ENCODE data around the gene HYAL3. TPM values are rescaled to one million over a fixed set of nuclear protein-coding genes. Genes with fewer than 3 reads are reported as not detected.

The HYAL3 gene
- total RNA-seq, 1 experiment from 2014 or later, result 2.9 TPM

- no peak for TF ChIP-seq NFATC4 (CRISPR knock-in tag; IDR thresholded peaks at IDR 0.05)
Observed at GRCh38 chr3:50320853-50321335, 21.7 kb upstream of the HYAL3 start (continued).

GRCh38 chr3:50319894-50320625 lies 20.9 kb upstream of the HYAL3 start:
- H3K9me3 Mint-ChIP-seq, result no peaks in the 10 kb centered on the region

GRCh38 chr3:50319181-50319893 lies 20.1 kb upstream of the HYAL3 start:
- POLR2A ChIA-PET, result no interaction called here
- H3K9me3 Mint-ChIP-seq, result no peaks in the 10 kb centered on the region
- H3K36me3 Mint-ChIP-seq, result peaks cover 38% of the 10 kb centered on the region
- DNase-seq (ENCODE audit: low spot score), result no peak
- no peak overlapping the region for H3K27ac Mint-ChIP-seq
- H3K4me1 Mint-ChIP-seq, result peaks cover 34% of the 10 kb centered on the region
- no peak for ATAC-seq
- CTCF ChIA-PET, result interaction anchor here (0.6 to 2.1 kb wide), 7 partner anchors 9 to 409 kb away, joined by 3 to 6 read pairs (median 3); partner anchors contain the start of genes HYAL1 and IFRD2
- no peaks in the 10 kb centered on the region for H3K27me3 Mint-ChIP-seq (ENCODE audit: low read depth)
- peak overlapping the region; percentile 93 for H3K4me3 Mint-ChIP-seq
- TF ChIP-seq SP1 (CRISPR knock-in tag; conservative IDR thresholded peaks at IDR 0.05) (no peak), IRF2 (CRISPR knock-in tag; IDR thresholded peaks at IDR 0.05; ENCODE audit: borderline replicate concordance, low read depth) (no peak), ZNF396 (CRISPR knock-in tag; IDR thresholded peaks at IDR 0.05; ENCODE audit: borderline replicate concordance) (no peak), ZNF281 (CRISPR knock-in tag; IDR thresholded peaks at IDR 0.05) (no peak), TEAD1 (CRISPR knock-in tag; IDR thresholded peaks at IDR 0.05) (no peak), ARID4B (CRISPR knock-in tag; IDR thresholded peaks at IDR 0.05; ENCODE audit: borderline replicate concordance) (no peak), CREB1 (CRISPR knock-in tag; IDR thresholded peaks at IDR 0.05) (no peak), ELF4 (CRISPR knock-in tag; IDR thresholded peaks at IDR 0.05; ENCODE audit: low read depth) (no peak), ATF2 (CRISPR knock-in tag; IDR thresholded peaks at IDR 0.05; ENCODE audit: borderline replicate concordance, low read depth) (no peak), ZBTB21 (CRISPR knock-in tag; IDR thresholded peaks at IDR 0.05; ENCODE audit: borderline replicate concordance) (no peak)

More at GRCh38 chr3:50319894-50320625, 20.9 kb upstream of the HYAL3 start:
- ChIA-PET POLR2A (no interaction called here), CTCF (interaction anchor here (0.7 to 5.5 kb wide), 10 partner anchors 8 to 292 kb away, joined by 3 to 95 read pairs (median 4); partner anchors contain the start of genes CISH, HYAL1, HYAL3 and IFRD2)
- DNase-seq (ENCODE audit: low spot score) (no peak), ATAC-seq (no peak)
- peaks cover 40% of the 10 kb centered on the region for H3K4me1 Mint-ChIP-seq
- peaks cover 36% of the 10 kb centered on the region for H3K36me3 Mint-ChIP-seq
- peak overlapping the region; percentile 93 for H3K4me3 Mint-ChIP-seq
- TF ChIP-seq ZNF121 (CRISPR knock-in tag; IDR thresholded peaks at IDR 0.05), result 0 out of 2 replicates have a peak, but pooled peaks have one; percentile 4
- no peak for TF ChIP-seq ZNF532 (CRISPR knock-in tag; IDR thresholded peaks at IDR 0.05; ENCODE audit: borderline replicate concordance)
- H3K27me3 Mint-ChIP-seq (ENCODE audit: low read depth), result no peaks in the 10 kb centered on the region
- peak overlapping the region; percentile 44; the same call in 1 of the 2 replicates for H3K27ac Mint-ChIP-seq
